HG03108 (cell line): ENCODE results near the gene AVPI1.
"Not testable (repeated sequence)": the region's sequence is repeated elsewhere in the genome, so short reads cannot be mapped to it uniquely, and the experiment has no call there.

Experiments used
- ATAC-seq: cut with Tn5 transposase; IDR thresholded peaks from one replicate; pipeline ENCODE4 v1.9.1; 2021; ENCODE audit warnings: moderate library complexity; ENCODE audit not compliant: unreplicated experiment

Gene AVPI1

DNA sequence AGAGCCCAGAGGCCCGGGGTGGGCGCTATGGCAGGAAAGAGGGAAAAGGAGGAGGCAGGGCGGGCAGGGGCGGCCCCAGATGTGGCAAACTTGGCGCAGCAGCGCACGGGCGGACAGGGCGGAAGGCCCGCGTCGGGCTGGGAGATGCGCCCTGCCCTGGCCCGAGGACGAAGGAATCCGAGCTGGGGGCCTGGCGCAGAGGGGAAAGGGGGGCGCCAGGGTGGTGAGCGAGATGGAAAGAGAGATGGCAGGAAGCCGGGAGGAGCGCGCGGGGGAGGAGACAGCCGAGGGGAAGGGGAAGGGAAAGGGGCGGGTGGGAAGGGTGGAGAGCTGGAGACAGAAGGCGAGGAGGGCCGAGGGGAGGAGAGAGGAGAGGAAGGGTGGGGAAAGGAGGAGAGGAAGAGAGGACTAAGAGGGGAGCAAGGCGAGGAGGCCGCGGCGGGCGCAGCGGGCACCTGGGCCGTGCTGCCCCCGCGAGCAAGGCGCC, 26.3 kb upstream of the AVPI1 start, which contains the start of gene MARVELD1:
Gene MARVELD1, plus strand, starts transcription at position 392 of the 487 bp plus-strand sequence. CDS start 147 bp downstream, outside the sequence.
- ATAC-seq: peak; percentile 9

DNA sequence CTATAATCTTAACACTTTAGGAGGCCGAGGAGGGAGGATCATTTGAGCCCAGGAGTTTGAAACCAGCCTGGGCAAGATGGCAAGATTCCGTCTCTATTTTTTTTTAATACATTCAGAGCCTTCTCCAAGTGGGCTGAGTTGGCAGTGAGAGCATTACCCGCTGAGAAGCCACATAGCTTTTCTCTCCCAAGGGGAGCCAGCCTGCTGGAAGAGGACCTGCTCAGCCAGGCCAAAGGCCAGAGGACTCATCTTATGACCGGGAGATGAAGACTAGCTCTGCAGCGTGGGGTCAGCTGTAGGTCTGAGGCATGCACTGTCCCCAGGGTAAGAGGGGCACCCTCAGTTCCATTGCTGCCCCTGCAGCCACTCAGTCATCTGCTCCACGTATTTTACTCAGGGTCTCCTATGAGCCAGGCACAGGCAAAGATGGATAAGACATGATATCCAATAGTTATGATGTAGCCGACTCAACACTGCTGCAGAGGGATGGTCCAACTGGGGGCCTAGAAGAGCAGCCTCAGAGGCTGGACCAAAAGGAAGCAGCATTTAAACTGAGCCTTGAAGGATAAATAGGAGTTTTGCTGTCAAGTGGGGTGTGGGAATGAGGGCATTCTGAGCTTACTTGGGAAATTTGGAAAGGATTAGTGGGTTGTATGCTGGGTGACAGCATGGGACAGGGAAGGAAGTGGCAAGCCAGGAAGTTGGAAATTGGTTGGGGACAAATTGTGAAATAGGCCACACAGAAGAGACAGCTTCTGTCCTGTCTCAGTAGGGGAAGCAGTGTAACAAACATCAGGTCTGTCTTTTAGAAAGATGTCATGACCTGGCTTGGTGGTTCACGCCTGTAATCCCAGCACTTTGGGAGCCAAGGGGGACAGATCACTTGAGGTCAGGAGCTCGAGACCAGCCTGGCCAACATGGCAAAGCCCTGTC, 24.9 kb upstream of the AVPI1 start:
- ATAC-seq: no peak

DNA sequence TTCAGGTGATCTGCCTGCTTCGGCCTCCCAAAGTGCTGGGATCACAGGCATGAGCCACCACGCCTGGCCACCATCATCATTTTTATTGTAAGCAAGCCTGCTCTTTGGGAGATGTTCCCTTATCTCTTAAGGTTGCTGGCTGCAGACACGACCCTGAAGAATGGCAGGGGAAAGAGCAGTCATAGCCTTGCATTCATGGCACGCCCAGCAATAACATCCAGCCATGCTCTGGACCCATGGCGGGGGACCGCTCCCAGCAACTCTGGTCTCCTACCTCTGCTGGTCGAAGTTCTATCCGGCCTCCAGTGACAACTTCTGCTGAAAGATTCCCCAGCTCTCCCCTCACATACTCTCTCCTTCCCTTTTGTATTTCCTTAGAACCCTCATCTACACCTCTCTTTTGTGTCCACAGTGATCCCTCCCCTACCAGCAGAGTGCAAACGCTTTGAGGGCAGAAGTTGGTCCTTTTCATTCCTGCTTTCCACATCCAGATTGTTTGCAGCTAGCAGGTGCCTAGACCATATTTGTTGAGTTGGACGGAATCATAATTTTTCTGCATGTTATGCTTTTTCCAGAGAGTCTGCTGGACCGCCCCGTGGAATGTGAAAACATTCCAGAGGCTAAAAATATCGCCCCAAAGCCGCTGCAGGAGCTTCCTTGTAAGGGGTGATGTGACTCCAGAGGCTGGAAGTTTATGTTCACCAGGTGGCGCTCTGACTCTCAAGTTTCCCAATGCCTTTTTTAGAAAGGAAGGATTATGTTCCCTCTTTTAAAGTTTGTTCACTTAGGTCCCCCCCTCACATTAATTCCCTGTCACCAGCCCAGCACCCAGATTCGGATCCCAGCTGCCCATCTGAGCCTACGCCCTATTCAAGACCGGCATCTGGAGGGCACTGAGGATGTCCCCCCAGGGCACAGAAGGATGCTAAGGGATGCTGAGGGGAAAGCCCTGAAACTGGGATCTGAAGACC, 22.2 kb upstream of the AVPI1 start:
- ATAC-seq: no peak

DNA sequence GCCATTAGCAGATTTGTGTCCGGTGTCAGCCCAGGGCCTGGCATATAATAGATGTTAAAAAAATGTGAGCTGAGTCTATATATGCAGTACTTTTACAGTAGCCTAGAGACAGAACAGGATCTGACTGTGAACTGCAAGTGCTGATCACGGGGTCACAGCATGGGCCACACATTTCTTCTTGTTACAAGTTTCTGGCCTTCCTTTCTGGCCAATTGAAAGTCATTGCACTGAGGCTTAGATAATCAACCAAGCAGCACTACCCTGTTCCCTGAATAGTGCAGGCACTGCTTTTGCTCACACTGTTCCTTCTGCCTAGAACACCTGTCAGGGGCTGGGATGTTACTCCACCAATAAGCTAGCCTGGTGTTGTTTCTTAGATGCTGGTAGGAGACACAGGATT, 21.1 kb upstream of the AVPI1 start:
- ATAC-seq: no peak

DNA sequence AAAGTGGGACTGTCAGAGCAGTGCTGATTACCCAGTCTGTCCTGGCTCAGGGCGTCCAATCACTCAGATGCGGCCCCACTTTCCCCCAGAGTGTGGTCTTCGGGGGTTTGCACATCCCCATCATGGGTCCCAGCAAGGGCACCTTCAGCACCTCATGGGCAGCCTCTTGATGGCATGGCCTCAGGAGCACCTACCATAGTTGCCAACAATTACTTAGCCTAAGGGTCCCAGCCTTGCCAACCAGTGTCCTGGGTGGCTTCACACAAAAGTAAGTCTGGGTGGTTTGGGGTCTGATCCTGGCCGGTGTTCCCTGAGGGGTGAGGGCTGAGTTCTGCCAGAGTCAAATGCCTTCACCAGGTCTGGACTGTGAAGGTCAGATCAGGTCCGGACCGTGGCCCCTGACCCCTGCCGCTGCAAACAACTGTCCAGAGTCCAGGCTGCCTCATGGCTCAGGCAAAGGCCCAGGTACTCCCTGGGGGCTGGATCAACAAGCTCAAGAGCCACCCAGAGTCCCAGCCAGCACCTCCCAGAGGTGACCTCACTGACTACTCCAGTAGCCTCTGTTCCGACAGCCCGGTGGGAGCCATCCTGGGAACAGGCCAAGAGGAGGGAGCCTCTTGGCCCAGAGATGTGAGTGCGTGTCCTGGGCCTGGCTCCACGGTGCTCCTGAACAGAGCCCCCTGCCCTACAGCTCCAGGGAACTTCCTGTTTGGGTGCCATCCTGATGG, 20.3 kb upstream of the AVPI1 start:
- ATAC-seq: no peak

DNA sequence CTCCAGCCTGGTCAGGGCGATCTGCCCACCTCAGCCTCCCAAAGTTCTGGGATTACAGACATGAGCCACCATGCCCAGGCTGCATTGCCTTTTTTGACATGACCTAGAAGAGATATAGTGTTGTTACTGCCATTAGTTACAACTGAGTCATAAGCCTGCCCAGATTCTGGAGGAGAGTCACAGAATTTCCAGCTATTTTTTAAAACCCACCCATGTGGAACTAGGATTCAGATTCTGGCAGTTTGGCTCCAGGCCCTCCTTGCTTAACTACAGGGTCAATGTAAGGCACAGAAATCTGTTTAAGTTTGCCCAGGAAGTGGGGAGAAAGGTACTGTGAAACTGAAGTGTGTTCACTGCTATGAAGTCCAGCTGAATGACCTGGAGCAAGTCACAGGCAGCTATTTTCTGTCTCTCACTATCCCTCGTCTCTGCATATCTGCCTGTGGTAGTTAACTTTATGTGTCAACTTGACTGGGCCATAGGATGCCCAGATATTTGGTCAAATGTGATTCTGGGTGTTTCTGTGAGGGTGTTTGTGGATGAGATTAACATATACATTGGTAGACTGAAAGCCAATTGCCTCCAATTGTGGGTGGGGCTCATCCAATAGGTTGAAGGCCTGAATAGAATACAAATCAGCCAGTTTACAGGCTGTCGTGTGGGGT, 18.1 kb upstream of the AVPI1 start:
- ATAC-seq: no peak

DNA sequence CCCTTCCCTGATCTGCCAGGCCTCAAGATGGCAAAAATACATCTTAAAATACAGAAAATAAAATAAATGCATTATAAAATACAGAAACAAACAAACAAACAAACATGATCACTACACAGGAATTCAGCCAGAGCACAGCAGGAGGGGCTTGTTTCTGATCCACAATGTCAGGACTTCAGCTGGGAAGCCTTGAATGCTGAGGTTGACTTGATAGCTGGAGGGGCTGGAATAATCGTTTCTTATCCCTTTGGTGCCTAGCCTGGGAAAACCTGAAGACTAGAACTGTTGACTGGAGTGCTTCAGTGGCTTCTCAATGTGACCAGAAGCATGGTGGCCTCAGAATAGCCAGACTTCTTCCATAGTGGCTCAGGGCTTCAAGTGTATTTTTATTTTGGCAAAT, 17.3 kb upstream of the AVPI1 start:
- ATAC-seq: no peak

DNA sequence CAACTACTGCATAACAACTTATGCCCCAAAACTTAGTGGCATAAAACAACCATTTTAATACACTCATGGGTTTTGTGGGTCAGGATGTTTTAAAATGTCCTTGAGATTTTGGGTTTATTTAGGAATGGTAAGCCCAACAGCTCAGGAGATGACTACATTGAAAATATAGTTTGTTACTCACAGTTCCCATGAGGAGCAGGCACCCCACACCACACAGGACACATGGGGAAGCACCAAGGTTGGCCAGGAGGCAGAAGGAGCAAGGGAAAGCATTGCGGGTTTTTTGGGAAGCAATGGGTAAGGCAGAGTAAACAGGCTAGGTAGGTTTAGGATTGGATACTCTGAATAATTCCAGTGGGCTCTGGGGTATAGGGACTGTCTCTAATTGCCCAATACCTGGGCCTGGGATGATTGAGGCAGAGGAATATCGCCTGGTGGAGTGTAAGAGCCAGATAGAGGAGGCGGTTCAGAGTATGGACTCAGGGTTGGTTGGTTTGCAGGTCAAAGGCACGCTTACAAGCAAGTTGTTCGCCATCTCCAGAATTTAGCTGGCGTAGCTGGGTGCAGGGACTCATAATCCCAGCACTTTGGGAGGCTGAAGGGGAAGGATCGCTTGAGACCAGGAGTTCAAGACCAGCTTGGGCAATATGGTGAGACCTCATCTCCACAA, 16.5 kb upstream of the AVPI1 start:
- no peak for ATAC-seq

DNA sequence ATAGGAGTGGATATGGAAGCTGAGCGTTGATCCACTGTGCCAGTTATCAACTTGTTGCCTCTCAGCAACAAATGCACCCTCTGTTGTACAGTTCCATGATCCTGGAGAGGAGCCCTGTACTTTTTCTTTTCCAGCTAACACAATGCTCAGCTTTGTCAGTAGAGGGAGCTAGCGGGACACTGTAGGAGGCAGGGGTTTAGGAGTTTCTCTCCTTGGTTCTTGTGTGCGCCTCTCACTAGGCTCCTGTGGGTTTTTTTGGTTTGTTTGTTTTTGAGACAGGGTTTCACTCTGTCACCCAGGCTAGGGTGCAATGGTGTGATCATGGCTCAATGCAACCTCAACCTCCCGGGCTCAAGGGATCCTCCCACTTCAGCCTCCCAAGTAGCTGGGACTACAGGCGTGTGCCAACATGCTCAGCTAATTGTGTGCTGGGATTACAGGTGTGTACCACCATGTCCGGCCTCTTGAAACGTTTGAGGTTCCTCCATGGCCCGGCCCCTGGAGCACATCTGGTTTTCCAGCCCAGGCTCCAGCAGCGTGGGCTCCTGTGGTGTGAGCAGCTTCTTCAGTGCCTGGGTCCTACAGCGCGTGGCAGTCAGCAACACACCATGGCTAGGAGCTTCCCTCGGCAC, 14.5 kb upstream of the AVPI1 start:
- peak; percentile 66 for ATAC-seq

DNA sequence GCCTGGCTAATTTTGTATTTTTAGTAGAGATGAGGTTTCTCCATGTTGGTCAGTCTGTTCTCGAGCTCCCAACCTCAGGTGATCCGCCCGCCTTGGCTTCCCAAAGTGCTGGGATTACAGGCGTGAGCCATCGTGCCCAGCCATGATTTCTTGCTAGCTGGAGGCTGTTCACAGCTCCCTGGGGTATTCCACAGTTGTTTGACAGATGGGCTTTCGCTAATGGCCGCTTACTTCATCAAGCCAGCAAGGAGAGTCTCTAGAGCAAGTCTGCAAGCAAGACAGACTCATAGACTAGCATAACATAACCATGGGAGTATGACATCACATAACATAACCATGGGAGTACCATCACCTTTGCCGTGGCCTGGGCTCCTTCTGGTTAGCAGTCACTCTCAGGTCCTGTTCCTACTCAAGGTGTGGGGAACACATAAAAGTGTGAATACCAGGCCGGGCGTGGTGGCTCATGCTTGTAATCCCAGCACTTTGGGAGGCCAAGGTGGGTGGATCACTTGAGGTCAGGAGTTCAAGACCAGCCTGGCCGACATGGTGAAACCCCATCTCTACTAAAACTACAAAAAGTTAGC, 11.1 kb upstream of the AVPI1 start:
- ATAC-seq: not testable (repeated sequence)

DNA sequence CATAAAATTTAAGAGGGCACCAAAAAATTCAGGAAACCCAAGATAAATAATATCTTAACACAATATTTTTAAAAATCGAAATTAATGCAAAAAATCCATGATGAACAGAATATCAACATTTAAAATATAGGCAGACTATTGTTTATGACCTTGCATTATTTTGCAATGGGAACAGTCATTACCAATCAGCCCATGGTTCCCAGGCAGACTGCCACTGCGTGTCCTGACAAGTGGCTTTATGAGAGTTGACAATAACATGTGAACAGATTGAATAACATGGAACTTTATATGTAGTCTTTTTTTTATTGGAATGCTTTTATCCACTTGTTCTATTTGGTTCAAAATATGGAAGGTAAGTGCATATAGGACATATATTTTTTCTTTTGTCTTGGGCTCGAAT, 3.1 kb upstream of the AVPI1 start:
- no peak for ATAC-seq

DNA sequence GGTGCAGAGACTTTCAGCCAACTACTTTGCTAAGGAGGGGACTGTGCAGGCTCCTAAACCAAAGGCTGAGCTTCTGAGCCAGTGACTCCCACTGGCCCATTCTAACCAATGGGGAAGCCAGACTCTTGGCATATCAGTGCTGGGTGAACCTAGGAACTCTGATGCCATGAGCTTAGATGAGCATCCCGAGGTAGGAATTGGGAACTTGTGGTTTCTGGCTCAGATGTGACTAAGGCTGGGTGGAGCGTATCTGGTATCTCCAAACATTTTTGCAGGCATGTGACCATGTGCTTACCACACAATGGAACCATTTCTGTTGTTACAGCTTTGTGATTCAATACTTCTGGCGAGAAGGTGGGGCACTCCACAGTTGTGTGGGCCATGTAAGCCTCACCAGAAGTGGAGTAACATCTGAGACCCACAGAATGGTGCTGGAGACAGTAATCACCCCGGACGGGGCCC, 2.5 kb upstream of the AVPI1 start:
- ATAC-seq: no peak

DNA sequence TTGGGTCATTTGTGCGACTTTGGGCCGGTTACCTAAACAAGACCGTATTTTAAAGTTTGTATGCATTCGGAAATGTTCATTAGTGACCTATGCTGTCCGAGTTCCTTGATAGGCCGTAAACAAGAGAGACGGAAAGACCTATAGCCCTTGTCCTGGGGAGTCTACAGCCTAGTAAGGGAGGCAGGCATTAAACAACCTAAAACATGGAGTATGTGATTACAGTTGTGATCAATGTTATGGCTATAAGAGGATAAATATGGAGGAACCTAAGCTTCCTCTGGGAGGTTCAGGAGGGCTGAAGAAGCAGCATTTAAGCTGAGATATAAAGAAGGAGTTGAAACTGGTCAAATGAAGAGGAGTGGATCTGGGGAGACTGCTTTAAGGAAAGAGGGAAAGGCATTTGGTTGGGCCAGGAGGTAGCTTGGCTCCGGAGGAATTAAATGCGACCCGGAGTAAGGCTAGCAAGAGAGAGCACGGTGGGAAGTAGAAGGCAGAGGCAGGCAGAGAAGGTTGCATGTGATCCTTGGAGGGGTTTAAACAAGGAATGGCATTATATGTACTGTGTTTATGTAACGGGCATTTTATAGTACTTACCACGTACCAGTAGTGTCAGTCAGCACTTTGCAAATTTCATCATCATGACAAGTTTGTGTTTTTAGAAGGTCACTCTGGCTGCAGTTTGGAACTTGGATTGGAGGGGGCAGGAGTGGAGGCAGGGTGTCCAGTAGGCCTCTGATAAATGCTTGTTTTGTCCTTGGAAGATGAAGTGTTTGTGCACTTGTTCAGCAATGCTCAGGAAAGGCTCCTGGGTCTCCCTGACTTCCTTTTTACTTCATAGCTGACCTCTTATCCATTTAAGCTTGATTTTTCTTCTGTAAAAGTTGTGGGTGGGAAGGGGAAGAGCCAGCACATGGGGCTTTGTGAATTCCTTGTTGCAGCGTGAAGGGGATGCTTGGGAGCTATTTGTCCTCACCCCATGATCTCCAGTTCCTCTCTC, 1.0 kb upstream of the AVPI1 start:
- no peak for ATAC-seq

DNA sequence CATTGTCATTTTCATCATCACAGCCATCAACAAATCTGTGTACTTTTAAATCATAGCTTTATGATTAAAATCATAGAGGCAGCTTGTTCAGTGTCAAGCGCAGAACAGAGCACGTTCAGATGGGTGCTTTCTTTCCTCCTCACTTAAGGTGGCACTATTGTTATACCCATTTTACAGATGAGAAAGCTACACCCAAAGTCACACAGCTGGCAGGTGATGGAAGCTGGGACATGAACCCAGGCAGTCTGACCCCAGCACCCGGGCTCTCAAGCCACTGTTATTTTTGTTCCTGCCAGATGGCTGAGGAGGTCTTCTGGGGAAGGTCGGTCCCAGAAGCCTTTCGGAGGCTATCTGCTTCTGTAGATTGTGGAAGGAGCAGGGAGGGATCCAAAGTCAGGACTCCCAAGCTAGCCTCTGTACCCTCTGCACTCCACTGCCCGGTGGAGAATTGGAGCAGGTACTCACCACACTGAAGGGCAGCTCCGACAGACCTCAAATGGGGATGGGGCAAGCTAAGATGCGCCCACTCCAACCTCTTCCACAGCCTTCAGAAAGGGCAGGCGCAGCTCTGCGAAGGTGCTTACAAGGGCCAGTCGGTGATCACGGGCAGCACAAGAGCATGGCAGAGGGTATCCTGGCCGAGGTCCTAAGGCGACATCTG, 610 bp downstream of the AVPI1 start:
- no peak for ATAC-seq

DNA sequence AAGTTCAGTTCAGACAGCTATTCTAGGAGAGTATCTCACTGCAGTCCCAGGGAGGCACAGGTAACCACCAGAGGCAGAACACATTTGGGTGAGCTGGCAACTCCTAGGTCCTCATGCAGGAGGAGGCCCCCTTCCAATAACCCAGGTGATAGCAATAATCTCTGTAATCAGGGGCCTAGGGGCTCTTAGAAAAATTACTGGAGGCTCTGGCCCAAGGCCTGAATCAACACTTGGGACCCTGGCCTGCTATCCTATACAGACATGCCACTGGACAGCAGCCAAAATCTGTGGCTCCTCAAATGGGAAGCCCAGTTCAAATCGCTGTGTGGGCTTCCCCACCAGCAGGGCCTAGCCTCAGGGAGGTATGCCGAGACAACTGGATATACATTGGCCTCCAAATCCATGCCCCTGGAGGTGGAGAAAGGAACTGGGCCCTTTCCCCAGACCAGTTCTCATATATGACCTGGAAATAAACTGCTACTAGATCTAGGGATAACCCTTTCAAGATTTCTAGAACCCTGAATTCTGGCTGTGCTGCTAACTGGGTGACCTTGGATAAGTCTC, 1.6 kb downstream of the AVPI1 start:
- ATAC-seq: no peak

DNA sequence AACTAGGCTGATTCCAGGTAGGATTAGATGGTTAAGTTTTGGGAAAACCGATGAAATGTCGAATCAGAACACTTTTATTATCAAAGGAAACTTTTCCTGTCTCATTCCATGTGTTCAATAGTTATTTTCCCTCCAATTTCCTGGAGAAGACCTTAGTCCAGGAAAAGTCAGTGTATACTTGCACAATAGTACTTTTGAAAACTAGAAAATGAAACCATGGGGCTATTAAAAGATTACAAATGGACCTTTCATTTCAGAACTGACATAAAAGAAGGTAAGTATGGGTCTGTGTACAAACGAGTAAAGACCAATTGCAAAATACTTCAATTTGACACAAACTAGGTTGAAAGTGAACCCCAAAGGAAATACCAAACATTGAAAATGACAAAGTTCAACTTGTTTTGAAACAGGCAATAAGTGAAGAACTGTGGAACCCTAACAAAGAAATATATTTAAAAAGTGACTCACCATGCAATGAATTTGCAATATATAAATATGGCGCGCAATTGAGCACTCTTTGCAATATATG, 2.1 kb downstream of the AVPI1 start:
- ATAC-seq: no peak
